ENCODE data around the gene LARP6. TPM values are rescaled to one million over a fixed set of nuclear protein-coding genes. Genes with fewer than 3 reads are reported as not detected.
A peak's percentile ranks its signal among the peaks of the same experiment; 100 is the strongest.

Gene LARP6
- total RNA-seq, 3 donors from 2014 or later (not counting 1 experiment from before 2014, with no cell fraction given), result not detected

- Mint-ChIP-seq H3K4me3 (peak overlapping the region; percentile 89), H3K27ac (no peak overlapping the region), H3K27me3 (ENCODE audit: low read depth in 2 of 2) (peaks cover 36 to 62% of the 10 kb centered on the region in 2 donors), H3K4me1 (peaks cover 6% of the 10 kb centered on the region in 2 donors), H3K9me3 (no peaks in the 10 kb centered on the region), H3K36me3 (no peaks in the 10 kb centered on the region)
- Histone ChIP-seq H3K9me3 (ENCODE audit: control insufficient read depth, insufficient read depth, low read length) (no peaks in the 10 kb centered on the region), H3K4me1 (ENCODE audit: control insufficient read depth, insufficient read depth, low read length) (peaks cover 7% of the 10 kb centered on the region), H3K27me3 (ENCODE audit: control insufficient read depth, insufficient read depth, low read length) (peaks cover 16% of the 10 kb centered on the region), H3K4me3 (ENCODE audit: low read length) (no peak overlapping the region), H3K27ac (ENCODE audit: low read length) (no peak overlapping the region), H3K36me3 (ENCODE audit: control insufficient read depth, insufficient read depth, low read length) (no peaks in the 10 kb centered on the region)
- 57% methylated on average over 4 of the region's 4 CpGs for WGBS (ENCODE audit: insufficient coverage)
- ATAC-seq (no peak), DNase-seq (no peak)
- TF ChIP-seq, protein P1, sequence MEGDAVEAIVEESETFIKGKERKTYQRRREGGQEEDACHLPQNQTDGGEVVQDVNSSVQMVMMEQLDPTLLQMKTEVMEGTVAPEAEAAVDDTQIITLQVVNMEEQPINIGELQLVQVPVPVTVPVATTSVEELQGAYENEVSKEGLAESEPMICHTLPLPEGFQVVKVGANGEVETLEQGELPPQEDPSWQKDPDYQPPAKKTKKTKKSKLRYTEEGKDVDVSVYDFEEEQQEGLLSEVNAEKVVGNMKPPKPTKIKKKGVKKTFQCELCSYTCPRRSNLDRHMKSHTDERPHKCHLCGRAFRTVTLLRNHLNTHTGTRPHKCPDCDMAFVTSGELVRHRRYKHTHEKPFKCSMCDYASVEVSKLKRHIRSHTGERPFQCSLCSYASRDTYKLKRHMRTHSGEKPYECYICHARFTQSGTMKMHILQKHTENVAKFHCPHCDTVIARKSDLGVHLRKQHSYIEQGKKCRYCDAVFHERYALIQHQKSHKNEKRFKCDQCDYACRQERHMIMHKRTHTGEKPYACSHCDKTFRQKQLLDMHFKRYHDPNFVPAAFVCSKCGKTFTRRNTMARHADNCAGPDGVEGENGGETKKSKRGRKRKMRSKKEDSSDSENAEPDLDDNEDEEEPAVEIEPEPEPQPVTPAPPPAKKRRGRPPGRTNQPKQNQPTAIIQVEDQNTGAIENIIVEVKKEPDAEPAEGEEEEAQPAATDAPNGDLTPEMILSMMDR (IDR thresholded peaks at IDR 0.05), result no peak
- intact Hi-C loops (cut with micrococcal nuclease), result no loop called here
These were observed 664 bp upstream of the LARP6 start for GRCh38 chr15:70854666-70854976.

DNA sequence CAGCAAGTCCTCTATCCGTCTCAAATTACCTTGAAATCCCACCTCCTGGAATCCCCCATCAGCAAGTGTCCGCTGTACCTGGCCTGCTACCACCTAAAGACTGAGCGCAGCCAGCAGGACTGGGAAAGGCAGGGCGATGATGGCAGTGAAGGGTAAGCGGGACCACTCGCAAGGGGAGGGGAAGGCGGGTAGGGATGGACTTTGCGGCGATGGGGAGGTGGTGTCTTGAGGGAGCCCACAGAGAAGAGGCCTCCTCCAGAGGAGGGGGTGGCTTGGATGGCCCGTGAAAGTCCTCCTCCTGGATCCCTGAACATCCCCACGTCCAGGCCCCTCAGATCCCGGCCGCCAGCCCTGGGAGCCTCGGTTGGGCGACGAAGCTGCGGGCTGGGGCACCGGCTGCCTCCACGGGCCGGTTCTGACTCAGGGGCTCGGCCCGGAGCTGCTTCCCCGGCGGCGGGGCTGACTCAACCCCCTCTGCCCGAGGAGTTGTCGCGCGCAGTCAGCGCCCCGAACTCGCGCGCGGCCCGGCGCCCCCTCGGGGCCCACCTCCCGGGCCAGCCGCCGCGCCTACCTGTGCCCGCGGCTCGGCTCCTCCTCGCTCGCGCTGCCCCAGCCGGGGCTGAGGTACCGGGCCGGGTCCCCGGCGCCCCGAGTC is 512 bp downstream of the LARP6 start:
- peak in 1 of 2 donors; percentile 4 for DNase-seq
- no peak overlapping the region for H3K27ac Mint-ChIP-seq
- intact Hi-C loops (cut with micrococcal nuclease), result no loop called here
- H3K27me3 ChIP-seq (ENCODE audit: control insufficient read depth, insufficient read depth, low read length), result peaks cover 16% of the 10 kb centered on the region
- no peaks in the 10 kb centered on the region for H3K9me3 ChIP-seq (ENCODE audit: control insufficient read depth, insufficient read depth, low read length)
- 15% methylated on average over 54 of the region's 54 CpGs for WGBS (ENCODE audit: insufficient coverage)
- no peak overlapping the region for H3K4me3 ChIP-seq (ENCODE audit: low read length)
- ATAC-seq, result peak in 1 of 3 donors; percentile 56
- H3K4me3 Mint-ChIP-seq, result peak overlapping the region; percentile 76
- TF ChIP-seq, protein P1 (IDR thresholded peaks at IDR 0.05), result no peak
- peaks cover 7% of the 10 kb centered on the region for H3K4me1 ChIP-seq (ENCODE audit: control insufficient read depth, insufficient read depth, low read length)
- no peaks in the 10 kb centered on the region for H3K36me3 Mint-ChIP-seq
- no peak overlapping the region for H3K27ac ChIP-seq (ENCODE audit: low read length)
- no peaks in the 10 kb centered on the region for H3K9me3 Mint-ChIP-seq
- H3K27me3 Mint-ChIP-seq (ENCODE audit: low read depth in 2 of 2), result peaks cover 34 to 59% of the 10 kb centered on the region in 2 donors
- H3K36me3 ChIP-seq (ENCODE audit: control insufficient read depth, insufficient read depth, low read length), result no peaks in the 10 kb centered on the region
- peaks cover 6% of the 10 kb centered on the region in 2 donors for H3K4me1 Mint-ChIP-seq

- intact Hi-C loops (cut with micrococcal nuclease), result no loop called here
- TF ChIP-seq, protein P1 (IDR thresholded peaks at IDR 0.05), result no peak
- Histone ChIP-seq H3K4me1 (ENCODE audit: control insufficient read depth, insufficient read depth, low read length) (peaks cover 7% of the 10 kb centered on the region), H3K27ac (ENCODE audit: low read length) (no peak overlapping the region), H3K27me3 (ENCODE audit: control insufficient read depth, insufficient read depth, low read length) (peaks cover 20% of the 10 kb centered on the region), H3K4me3 (ENCODE audit: low read length) (no peak overlapping the region), H3K9me3 (ENCODE audit: control insufficient read depth, insufficient read depth, low read length) (no peaks in the 10 kb centered on the region), H3K36me3 (ENCODE audit: control insufficient read depth, insufficient read depth, low read length) (no peaks in the 10 kb centered on the region)
- WGBS (ENCODE audit: insufficient coverage), result 84% methylated on average over 9 of the region's 11 CpGs
- Mint-ChIP-seq H3K27ac (no peak overlapping the region), H3K36me3 (no peaks in the 10 kb centered on the region), H3K4me3 (peak overlapping the region; percentile 76), H3K9me3 (no peaks in the 10 kb centered on the region), H3K4me1 (peaks cover 6% of the 10 kb centered on the region in 2 donors), H3K27me3 (ENCODE audit: low read depth in 2 of 2) (peaks cover 34 to 66% of the 10 kb centered on the region in 2 donors)
- ATAC-seq (no peak), DNase-seq (no peak)
These were observed 1.2 kb downstream of the LARP6 start for GRCh38 chr15:70852501-70853317.

Measured in natural killer cell (primary cell).